Lower leg skin (tissue), 3 donors: ENCODE measurements around the gene FURIN.

Source experiments
- CTCF ChIP-seq, 3 donors: fragments of 450-650 bp; IDR thresholded peaks; one replicate each; pipeline ENCODE4 v1.5.1; 2016; ENCODE audit warnings: antibody characterized with exemption in 3 of 3, mild to moderate bottlenecking in 3 of 3, moderate library complexity in 2 of 3
- POLR2A ChIP-seq, 2 donors: fragments of 450-650 bp; IDR thresholded peaks; one replicate each; pipeline ENCODE4 v1.6.1; 2016 to 2017; ENCODE audit warnings: antibody characterized with exemption in 2 of 2, mild to moderate bottlenecking in 1 of 2, moderate library complexity in 1 of 2

GRCh38 chr15:90881181-90881977, 13.0 kb downstream of the FURIN start:
- TF ChIP-seq CTCF (IDR thresholded peaks at IDR 0.05) (no peak), POLR2A (IDR thresholded peaks at IDR 0.05) (no peak)
